ENCODE measurements around the gene TFDP2. TPM values are rescaled to one million over a fixed set of nuclear protein-coding genes. Genes with fewer than 3 reads are reported as not detected.

Gene TFDP2
- total and polyA plus RNA-seq, 10 of the 15 experiments (the other 5 are each of a cell fraction or from before 2014, with no cell fraction given), result 28.3 to 100 (median 49.7) TPM

DNA sequence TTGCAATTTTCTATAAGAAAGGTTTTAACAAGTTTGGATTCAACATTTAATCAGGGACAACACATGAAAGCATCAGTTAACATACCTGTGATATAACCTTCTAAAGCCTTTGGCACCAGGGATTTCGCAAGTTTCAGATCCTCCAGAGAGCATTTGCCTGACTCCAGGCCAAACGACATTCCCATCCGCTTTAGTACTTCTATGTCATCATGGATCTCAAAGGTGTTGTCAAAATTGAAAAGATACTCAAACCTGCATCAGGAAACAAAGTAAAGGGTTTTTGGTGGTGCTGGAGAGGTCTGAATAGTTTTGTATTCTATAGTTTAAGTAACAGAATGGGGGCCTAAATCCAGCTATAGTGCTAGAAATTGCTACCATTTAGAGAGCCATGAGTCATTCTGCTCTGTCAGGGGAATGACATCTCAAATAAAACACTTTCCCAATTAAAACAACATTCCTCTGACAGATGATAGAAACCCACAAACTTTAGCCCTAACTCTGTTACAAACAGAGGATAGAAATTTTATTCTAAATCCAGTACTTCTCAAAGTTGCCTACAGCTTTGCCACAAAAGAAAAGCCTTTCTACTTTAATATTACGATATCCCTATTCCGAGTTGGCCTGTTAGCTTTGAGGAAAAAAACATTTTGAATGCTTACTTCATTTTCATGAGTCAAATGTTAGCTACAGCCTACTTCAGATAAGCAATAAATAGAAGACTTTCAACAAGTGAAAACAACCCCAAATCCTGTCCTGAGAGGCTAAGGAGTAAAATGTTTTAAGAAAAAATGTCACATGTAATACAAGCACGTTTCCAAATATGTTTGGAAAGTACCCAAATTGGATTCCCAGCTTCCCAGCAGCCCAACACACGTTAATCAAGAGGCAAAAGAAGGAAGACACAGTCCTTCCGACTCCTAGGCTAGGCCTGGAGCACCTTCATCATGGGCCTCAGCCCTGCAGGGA is 189.5 kb downstream of the TFDP2 start:
- CTCF ChIA-PET, result interaction anchor here (0.5 to 1.3 kb wide), 4 partner anchors 10 to 61 kb away, joined by 3 to 4 read pairs (median 3); no protein-coding TSS in a partner anchor
- Histone ChIP-seq H3K9ac (ENCODE audit: control insufficient read depth, insufficient read depth, low read length) (no peak overlapping the region), H4K20me1 (ENCODE audit: control insufficient read depth, insufficient read depth) (no peaks in the 10 kb centered on the region), H3K27ac (ENCODE audit: control insufficient read depth, insufficient read depth) (no peak overlapping the region), H3K9me3 (replicated peaks; ENCODE audit: control insufficient read depth, insufficient read depth, low read length) (no peaks in the 10 kb centered on the region), H3K79me2 (ENCODE audit: control insufficient read depth, insufficient read depth, low read length) (no peaks in the 10 kb centered on the region), H2AFZ (ENCODE audit: control insufficient read depth, low read depth, low read length) (no peak overlapping the region), H3K4me1 (ENCODE audit: control insufficient read depth, insufficient read depth, low read length) (no peaks in the 10 kb centered on the region), H3K36me3 (ENCODE audit: control insufficient read depth in 2 of 2, insufficient read depth in 2 of 2, low read length in 1 of 2) (no peaks in the 10 kb centered on the region; a peak in 1 of 4 replicates), H3K27me3 (replicated peaks in 1 of 2; ENCODE audit: control insufficient read depth in 2 of 2, insufficient read depth in 2 of 2, low read length in 1 of 2) (no peaks in the 10 kb centered on the region), H3K4me3 (no peak overlapping the region), H3K4me2 (ENCODE audit: control insufficient read depth, insufficient read depth) (no peak overlapping the region)
- TF ChIP-seq RB1 (IDR thresholded peaks at IDR 0.05; ENCODE audit: borderline replicate concordance) (no peak), JUND (IDR thresholded peaks at IDR 0.05; ENCODE audit: low read depth, low read length) (no peak)
- POLR2A ChIA-PET, result no interaction called here
- DNase-seq (ENCODE audit: low read depth, low spot score) (no peak), FAIRE-seq (peak; percentile 27), ATAC-seq (no peak)
- RAD21 ChIA-PET (ENCODE audit: unreplicated experiment), result no interaction called here
- WGBS (ENCODE audit: insufficient coverage, insufficient replicate concordance, low lambda C conversion rate, missing lambda C conversion rate), result 76% methylated on average over 8 of the region's 8 CpGs
- in situ Hi-C loops (cut with MboI), result loop anchor here (5.0 kb wide), 1 partner anchor 322 kb away; no protein-coding TSS in a partner anchor
- intact Hi-C loops (cut with micrococcal nuclease; ENCODE audit: unreplicated experiment), result loop anchor here (5.0 kb wide), 1 partner anchor 67 kb away; no protein-coding TSS in a partner anchor
- SMC1A ChIA-PET (ENCODE audit: uncharacterized antibody, unreplicated experiment), result interaction anchor here (0.9 kb wide), 2 partner anchors 13 to 320 kb away, joined by 3 to 4 read pairs; no protein-coding TSS in a partner anchor
- BruUV-seq (replicated peaks), result no TSS peak

GRCh38 chr3:141955175-141955574 is 194.2 kb downstream of the TFDP2 start:
- no peak overlapping the region for H3K4me2 ChIP-seq (ENCODE audit: control insufficient read depth, insufficient read depth)
- no peak overlapping the region for H3K27ac ChIP-seq (ENCODE audit: control insufficient read depth, insufficient read depth)
- ATAC-seq (no peak), DNase-seq (ENCODE audit: low read depth, low spot score) (no peak), FAIRE-seq (no peak)
- H3K4me1 ChIP-seq (ENCODE audit: control insufficient read depth, insufficient read depth, low read length), result no peaks in the 10 kb centered on the region
- no peak overlapping the region for H3K4me3 ChIP-seq
- ChIA-PET POLR2A (no interaction called here), RAD21 (ENCODE audit: unreplicated experiment) (no interaction called here), SMC1A (ENCODE audit: uncharacterized antibody, unreplicated experiment) (interaction anchor here (1.2 kb wide), 1 partner anchor 495 kb away, joined by 3 read pairs; no protein-coding TSS in a partner anchor), CTCF (interaction anchor here (0.6 to 1.0 kb wide), 3 partner anchors 8 to 394 kb away, joined by 3 to 4 read pairs (median 4); no protein-coding TSS in a partner anchor)
- no peak overlapping the region for H2AFZ ChIP-seq (ENCODE audit: control insufficient read depth, low read depth, low read length)
- no peaks in the 10 kb centered on the region for H3K9me3 ChIP-seq (replicated peaks; ENCODE audit: control insufficient read depth, insufficient read depth, low read length)
- BruUV-seq (replicated peaks), result no TSS peak
- no peaks in the 10 kb centered on the region for H4K20me1 ChIP-seq (ENCODE audit: control insufficient read depth, insufficient read depth)
- WGBS (ENCODE audit: insufficient coverage, insufficient replicate concordance, low lambda C conversion rate, missing lambda C conversion rate), result 91% methylated on average over 6 of the region's 6 CpGs
- TF ChIP-seq RUNX3 (IDR thresholded peaks at IDR 0.05; ENCODE audit: low read length) (peak; percentile 20; the same call in 1 of the 2 replicates), CREB1 (IDR thresholded peaks at IDR 0.05; ENCODE audit: low read depth) (no peak), CHD4 (IDR thresholded peaks at IDR 0.05) (no peak)
- intact Hi-C loops (cut with micrococcal nuclease; ENCODE audit: unreplicated experiment) (no loop called here), in situ Hi-C loops (cut with MboI) (no loop called here)
- H3K36me3 ChIP-seq (ENCODE audit: control insufficient read depth in 2 of 2, insufficient read depth in 2 of 2, low read length in 1 of 2), result peaks cover 2 to 4% of the 10 kb centered on the region in 2 experiments; a peak in 2 of 4 replicates
- no peaks in the 10 kb centered on the region for H3K27me3 ChIP-seq (replicated peaks in 1 of 2; ENCODE audit: control insufficient read depth in 2 of 2, insufficient read depth in 2 of 2, low read length in 1 of 2)
- no peak overlapping the region for H3K9ac ChIP-seq (ENCODE audit: control insufficient read depth, insufficient read depth, low read length)
- no peaks in the 10 kb centered on the region for H3K79me2 ChIP-seq (ENCODE audit: control insufficient read depth, insufficient read depth, low read length)
